ENCODE results near the gene HYAL1. TPM values are rescaled to one million over a fixed set of nuclear protein-coding genes. Genes with fewer than 3 reads are reported as not detected.

HYAL1 gene
- total RNA-seq, 1 donor from 2014 or later, result 52.2 TPM

DNA sequence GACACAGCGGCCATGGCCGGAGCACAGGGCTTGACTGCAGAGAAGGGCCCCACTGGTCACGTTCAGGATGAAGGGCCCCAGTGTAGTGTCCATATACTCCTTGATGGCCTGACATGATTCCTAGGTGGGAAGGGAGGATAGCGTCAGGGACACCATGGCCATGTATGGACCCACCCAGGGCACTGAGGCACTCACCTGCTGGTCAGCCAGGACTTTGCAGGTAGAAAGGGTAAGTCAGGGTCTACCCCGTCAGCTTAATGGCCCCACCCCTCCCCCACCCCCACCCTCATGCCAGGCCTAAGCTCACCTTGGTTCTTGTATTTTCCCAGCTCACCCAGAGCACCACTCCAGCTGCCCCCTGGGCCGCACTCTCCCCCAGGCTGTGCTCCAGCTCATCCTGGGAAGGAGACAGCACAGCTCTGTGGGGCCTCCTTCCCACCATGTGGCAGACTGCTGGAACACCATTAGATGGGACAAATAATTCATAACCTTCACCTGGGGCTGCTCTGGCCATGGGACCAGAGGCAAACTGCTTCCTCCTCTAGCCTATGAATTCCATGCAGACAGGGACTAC lies 2.6 kb downstream of the HYAL1 start:
- intact Hi-C loops (cut with micrococcal nuclease), result no loop called here
- H3K27ac ChIP-seq (replicated peaks), result peak overlapping the region; percentile 97

DNA sequence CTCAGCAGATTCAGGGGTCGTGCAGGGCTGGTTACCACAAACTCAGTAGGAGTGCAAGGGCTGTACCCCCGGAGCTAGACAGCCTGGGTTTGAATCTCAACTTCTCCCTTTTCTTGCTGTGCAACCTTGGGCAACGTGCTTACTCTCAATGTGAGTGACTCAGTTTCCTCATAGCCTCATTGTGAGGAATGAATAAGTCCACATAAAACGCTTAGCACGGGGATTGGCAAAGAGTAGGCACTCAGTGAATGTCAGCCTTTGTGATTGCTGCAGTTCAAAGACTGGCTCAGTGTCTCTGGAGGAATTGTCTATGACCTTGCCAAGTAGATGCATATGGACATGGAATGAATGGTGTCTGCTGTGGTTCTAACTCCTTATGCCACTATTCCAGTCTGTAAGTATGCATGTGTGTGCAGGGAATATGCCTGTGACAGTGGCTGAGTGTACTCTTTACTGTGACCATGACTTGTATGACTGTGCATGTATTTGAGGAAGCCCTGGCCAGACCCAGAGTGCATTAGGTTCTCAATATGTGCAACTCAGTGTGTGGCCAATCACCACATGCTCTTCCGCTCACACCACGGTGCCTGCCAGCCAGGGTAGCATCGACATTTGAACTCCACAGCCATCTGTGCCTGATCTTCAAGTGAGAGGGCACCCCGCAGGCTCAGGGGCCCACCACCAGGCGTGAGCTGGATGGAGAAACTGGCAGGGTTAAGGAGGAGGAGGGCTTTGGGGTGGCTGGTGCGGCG lies 3.3 kb downstream of the HYAL1 start:
- intact Hi-C loops (cut with micrococcal nuclease), result no loop called here
- H3K27ac ChIP-seq (replicated peaks), result peak overlapping the region; percentile 97
- TF ChIP-seq, protein P1, sequence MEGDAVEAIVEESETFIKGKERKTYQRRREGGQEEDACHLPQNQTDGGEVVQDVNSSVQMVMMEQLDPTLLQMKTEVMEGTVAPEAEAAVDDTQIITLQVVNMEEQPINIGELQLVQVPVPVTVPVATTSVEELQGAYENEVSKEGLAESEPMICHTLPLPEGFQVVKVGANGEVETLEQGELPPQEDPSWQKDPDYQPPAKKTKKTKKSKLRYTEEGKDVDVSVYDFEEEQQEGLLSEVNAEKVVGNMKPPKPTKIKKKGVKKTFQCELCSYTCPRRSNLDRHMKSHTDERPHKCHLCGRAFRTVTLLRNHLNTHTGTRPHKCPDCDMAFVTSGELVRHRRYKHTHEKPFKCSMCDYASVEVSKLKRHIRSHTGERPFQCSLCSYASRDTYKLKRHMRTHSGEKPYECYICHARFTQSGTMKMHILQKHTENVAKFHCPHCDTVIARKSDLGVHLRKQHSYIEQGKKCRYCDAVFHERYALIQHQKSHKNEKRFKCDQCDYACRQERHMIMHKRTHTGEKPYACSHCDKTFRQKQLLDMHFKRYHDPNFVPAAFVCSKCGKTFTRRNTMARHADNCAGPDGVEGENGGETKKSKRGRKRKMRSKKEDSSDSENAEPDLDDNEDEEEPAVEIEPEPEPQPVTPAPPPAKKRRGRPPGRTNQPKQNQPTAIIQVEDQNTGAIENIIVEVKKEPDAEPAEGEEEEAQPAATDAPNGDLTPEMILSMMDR (IDR thresholded peaks at IDR 0.05; ENCODE audit: borderline replicate concordance), result no peak
- DNase-seq, result peak; percentile 24
- H3K9me3 ChIP-seq (replicated peaks), result no peaks in the 10 kb centered on the region
- peak overlapping the region; percentile 77 for H3K4me3 ChIP-seq
- H3K4me1 ChIP-seq, result peaks cover 58% of the 10 kb centered on the region
- H3K27me3 ChIP-seq (ENCODE audit: low read depth), result no peaks in the 10 kb centered on the region
- peaks cover 10% of the 10 kb centered on the region for H3K36me3 ChIP-seq

More for the DNA sequence above, 2.6 kb downstream of the HYAL1 start:
- no peaks in the 10 kb centered on the region for H3K9me3 ChIP-seq (replicated peaks)
- TF ChIP-seq, protein P1 (IDR thresholded peaks at IDR 0.05; ENCODE audit: borderline replicate concordance), result no peak
- no peak for DNase-seq
- H3K27me3 ChIP-seq (ENCODE audit: low read depth), result no peaks in the 10 kb centered on the region
- peaks cover 58% of the 10 kb centered on the region for H3K4me1 ChIP-seq
- peaks cover 10% of the 10 kb centered on the region for H3K36me3 ChIP-seq
- H3K4me3 ChIP-seq, result peak overlapping the region; percentile 77

DNA sequence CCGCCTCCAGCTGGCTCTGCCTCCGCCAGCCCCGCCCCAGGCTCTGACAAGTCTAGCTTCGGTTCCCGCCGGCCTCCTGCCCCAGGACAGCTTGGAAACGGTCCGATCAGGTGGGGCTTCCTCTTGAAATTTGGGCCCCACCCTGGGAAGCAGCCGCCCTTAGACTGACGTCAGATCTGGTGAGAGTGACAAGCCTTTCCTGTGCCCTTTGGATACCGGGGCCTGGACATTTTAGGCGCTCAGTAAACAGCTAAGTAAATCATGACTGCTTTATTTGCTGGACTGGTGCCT lies 3.8 kb downstream of the HYAL1 start:
- H3K9me3 ChIP-seq (replicated peaks), result no peaks in the 10 kb centered on the region
- no peaks in the 10 kb centered on the region for H3K27me3 ChIP-seq (ENCODE audit: low read depth)
- H3K4me1 ChIP-seq, result peaks cover 58% of the 10 kb centered on the region
- peak overlapping the region; percentile 77 for H3K4me3 ChIP-seq
- DNase-seq, result no peak
- TF ChIP-seq, protein P1 (IDR thresholded peaks at IDR 0.05; ENCODE audit: borderline replicate concordance), result no peak
- intact Hi-C loops (cut with micrococcal nuclease), result no loop called here
- H3K27ac ChIP-seq (replicated peaks), result peak overlapping the region; percentile 97
- H3K36me3 ChIP-seq, result peaks cover 10% of the 10 kb centered on the region

DNA sequence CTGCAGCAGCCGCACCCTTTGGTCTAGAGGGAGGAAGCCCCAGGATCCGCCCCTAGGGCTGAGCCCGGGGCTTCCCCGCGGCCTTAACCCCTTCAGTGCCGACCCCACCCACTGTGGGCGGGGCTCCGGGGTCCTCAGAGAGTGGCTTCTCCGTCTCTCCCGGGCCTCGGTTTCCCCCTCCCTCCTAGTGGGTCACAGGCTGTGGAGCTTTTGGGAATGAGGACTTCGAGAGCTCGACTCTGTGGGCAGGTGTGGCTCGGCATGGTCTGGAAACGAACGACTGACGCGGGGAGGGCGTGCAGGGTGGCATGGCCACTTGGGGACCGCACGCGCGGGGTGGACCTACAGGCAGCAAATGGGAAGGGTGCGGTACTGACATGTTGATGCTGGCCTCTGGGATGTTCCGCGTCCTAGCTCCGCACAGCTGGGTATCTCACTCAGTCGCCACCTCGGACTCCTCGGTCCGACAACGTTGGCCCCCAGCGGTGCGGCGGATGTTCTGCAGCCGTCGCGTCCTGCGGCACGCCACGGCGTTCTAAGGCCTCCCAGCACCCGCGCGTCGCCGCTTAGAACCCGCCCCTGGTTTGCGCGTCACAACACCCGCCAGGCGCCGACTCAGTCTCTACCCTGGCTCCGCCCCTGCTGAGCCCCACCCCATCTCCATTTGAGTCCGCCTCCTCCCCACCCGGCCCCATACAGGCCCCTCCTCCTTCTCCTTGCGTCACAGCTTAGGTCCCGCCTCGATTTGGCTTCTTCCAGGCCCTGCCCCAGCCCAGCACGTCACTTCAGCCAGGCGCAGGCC lies 4.3 kb downstream of the HYAL1 start, which contains the start of the genes HYAL3 and NAA80:
TSS of gene HYAL3 (minus strand) at position 570 of the 802 bp plus-strand sequence. CDS start 3,803 bp downstream, outside the sequence.
TSS of gene NAA80 (minus strand) at position 570 of the 802 bp plus-strand sequence. CDS start 1,942 bp downstream, outside the sequence.
- intact Hi-C loops (cut with micrococcal nuclease), result no loop called here
- peak within 1 kb of the TSS; percentile 77 for H3K4me3 ChIP-seq
- no peaks in the 10 kb centered on the region for H3K27me3 ChIP-seq (ENCODE audit: low read depth)
- peak; percentile 99 for DNase-seq
- peaks cover 58% of the 10 kb centered on the region for H3K4me1 ChIP-seq
- H3K9me3 ChIP-seq (replicated peaks), result no peaks in the 10 kb centered on the region
- H3K27ac ChIP-seq (replicated peaks), result peak within 1 kb of the TSS; percentile 97
- TF ChIP-seq, protein P1 (IDR thresholded peaks at IDR 0.05; ENCODE audit: borderline replicate concordance), result peak; percentile 58
- H3K36me3 ChIP-seq, result peaks cover 10% of the 10 kb centered on the region

DNA sequence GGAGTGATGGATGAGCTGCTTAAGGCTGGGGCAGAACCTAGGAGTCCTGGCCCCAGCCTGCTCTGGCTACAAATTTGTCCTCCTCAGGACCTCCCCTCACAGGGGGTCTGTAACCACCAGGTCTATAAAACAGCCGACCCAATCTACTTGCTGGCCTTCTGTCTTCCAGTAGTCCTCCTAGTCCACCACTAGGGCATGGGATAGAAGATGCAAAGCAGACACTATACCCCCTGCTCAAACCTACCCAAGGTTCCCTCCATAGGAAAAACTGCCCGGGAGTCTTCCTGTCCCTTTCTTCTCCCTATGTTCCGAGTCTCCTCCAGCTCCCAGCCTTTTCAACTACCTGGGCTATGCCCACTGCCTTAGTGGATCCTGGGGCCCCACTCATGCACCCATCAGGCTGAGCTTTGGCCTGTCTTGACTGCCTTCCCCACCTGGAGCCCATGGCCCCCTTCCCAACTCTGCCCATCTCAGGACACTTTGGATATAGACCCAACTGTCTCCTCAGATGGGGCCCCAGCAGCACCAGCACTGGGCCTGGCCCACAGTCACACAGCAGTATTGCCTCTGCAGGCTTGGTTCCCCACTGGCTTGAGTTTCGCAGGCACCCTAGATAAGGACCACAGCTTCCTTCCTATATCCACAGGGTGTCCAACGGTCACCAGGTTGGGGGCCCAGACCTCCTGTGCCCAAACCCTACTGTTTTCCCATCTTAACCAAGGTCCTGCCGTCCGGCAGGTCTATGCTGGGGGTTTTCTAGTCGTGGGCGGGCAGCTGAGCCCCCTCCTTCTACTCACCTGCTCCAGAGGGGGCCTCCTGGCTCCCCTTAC lies 5.3 kb downstream of the HYAL1 start:
- TF ChIP-seq, protein P1 (IDR thresholded peaks at IDR 0.05; ENCODE audit: borderline replicate concordance), result peak; percentile 21
- peak overlapping the region; percentile 77 for H3K4me3 ChIP-seq
- no peaks in the 10 kb centered on the region for H3K9me3 ChIP-seq (replicated peaks)
- peak; percentile 16 for DNase-seq
- H3K27me3 ChIP-seq (ENCODE audit: low read depth), result no peaks in the 10 kb centered on the region
- H3K27ac ChIP-seq (replicated peaks), result peak overlapping the region; percentile 97
- H3K4me1 ChIP-seq, result peaks cover 56% of the 10 kb centered on the region
- intact Hi-C loops (cut with micrococcal nuclease), result no loop called here
- peaks cover 10% of the 10 kb centered on the region for H3K36me3 ChIP-seq
